22Rv1 (cell line): ENCODE results near the gene TNFRSF12A.

Experiments used
- ZFX ChIP-seq: fragments of 450-650 bp; IDR thresholded peaks from 2 replicates; pipeline ENCODE4 v1.6.1; 2017; ENCODE audit warnings: antibody characterized with exemption, borderline replicate concordance
- TF ChIP-seq, protein P1 (sequence below): fragments of 450-650 bp; IDR thresholded peaks from 2 replicates; pipeline ENCODE4 v1.5.1; 2017; ENCODE audit warnings: mild to moderate bottlenecking

DNA sequence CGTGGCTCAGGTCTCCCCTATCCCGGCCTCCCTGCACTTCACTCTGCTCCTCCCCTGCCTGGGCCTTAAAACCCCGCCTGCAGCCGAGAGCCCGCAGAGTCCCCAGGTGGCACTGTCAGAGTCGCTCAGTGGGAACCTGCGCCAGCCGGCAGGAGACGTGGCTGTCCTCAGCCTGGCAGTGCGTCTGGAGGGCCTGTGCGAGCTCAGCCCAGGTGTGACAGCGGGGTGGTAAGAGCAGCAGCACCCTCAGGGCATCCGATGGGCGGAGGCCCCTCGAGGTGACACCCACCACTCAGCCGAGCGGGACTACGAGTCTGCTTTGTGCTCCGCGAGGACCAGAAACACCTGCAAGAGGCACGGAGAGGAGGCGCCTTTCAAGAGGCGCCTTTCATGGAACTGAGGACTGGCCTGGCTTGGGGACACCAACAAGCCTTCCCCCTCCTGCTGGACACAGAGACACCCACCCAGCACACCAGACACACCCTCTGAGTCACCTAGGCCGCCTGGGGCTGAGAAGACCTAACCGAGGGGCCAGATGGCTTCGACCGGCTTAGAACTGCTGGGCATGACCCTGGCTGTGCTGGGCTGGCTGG, 7.2 kb upstream of the TNFRSF12A start, which contains the start of gene CLDN9:
- TF ChIP-seq, protein P1, sequence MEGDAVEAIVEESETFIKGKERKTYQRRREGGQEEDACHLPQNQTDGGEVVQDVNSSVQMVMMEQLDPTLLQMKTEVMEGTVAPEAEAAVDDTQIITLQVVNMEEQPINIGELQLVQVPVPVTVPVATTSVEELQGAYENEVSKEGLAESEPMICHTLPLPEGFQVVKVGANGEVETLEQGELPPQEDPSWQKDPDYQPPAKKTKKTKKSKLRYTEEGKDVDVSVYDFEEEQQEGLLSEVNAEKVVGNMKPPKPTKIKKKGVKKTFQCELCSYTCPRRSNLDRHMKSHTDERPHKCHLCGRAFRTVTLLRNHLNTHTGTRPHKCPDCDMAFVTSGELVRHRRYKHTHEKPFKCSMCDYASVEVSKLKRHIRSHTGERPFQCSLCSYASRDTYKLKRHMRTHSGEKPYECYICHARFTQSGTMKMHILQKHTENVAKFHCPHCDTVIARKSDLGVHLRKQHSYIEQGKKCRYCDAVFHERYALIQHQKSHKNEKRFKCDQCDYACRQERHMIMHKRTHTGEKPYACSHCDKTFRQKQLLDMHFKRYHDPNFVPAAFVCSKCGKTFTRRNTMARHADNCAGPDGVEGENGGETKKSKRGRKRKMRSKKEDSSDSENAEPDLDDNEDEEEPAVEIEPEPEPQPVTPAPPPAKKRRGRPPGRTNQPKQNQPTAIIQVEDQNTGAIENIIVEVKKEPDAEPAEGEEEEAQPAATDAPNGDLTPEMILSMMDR: no peak
- no peak for TF ChIP-seq ZFX
